Measurements from ENCODE around the gene FBXL15. TPM values are rescaled to one million over a fixed set of nuclear protein-coding genes. Genes with fewer than 3 reads are reported as not detected.

Gene FBXL15
- total and polyA plus RNA-seq, 9 of the 15 experiments (the other 6 are each of a cell fraction or from before 2014, with no cell fraction given): 0.08 to 25.9 (median 3.5) TPM

- TF ChIP-seq ZBTB40 (IDR thresholded peaks at IDR 0.05) (no peak), ZBTB40 (CRISPR knock-in tag; IDR thresholded peaks at IDR 0.05) (no peak), SRSF7 (optimal IDR thresholded peaks at IDR 0.05; ENCODE audit: low read depth, low read length) (no peak), STAT5A (IDR thresholded peaks at IDR 0.05; ENCODE audit: borderline replicate concordance, low read length) (no peak), SMARCC2 (IDR thresholded peaks at IDR 0.05; ENCODE audit: low read depth) (no peak), NONO (IDR thresholded peaks at IDR 0.05; ENCODE audit: low read depth in 2 of 2, low read length in 1 of 2) (no peak), ZEB2 (IDR thresholded peaks at IDR 0.05) (no peak), ZC3H11A (IDR thresholded peaks at IDR 0.05; ENCODE audit: low read depth, low read length) (no peak), HES1 (IDR thresholded peaks at IDR 0.05; ENCODE audit: low read depth) (no peak)
Observed at GRCh38 chr10:102382871-102383270, 37.8 kb upstream of the FBXL15 start (continued).
